DND-41 (cell line): ENCODE measurements around the gene FBLN5.

Source experiments
- ATAC-seq: fragments of 200-7000 bp; cut with Tn5 transposase; 3 replicates; pipeline ENCODE4 v1.9.1; 2021; ENCODE audit warnings: low read depth; ENCODE audit not compliant: insufficient read depth
- DNase-seq: peaks from one replicate; pipeline ENCODE4 v3.0.0-alpha.2; 2020
- H2AFZ ChIP-seq: 2 replicates; pipeline ENCODE4 v1.6.0; 2012; ENCODE audit warnings: low read depth, low read length
- H3K27ac ChIP-seq: 2 replicates; pipeline ENCODE4 v1.5.1; 2012; ENCODE audit warnings: low read length, inconsistent platforms
- H3K27me3 ChIP-seq: fragments of 200-600 bp; sonication (generic); 2 replicates; pipeline ENCODE4 v1.6.0; 2012; ENCODE audit warnings: low read length, mild to moderate bottlenecking, inconsistent platforms; ENCODE audit not compliant: insufficient read depth, poor library complexity
- H3K36me3 ChIP-seq: 2 replicates; pipeline ENCODE4 v1.5.1; 2012; ENCODE audit warnings: low read length, inconsistent platforms; ENCODE audit not compliant: insufficient read depth
- H3K4me1 ChIP-seq: 2 replicates; pipeline ENCODE4 v1.5.1; 2012; ENCODE audit warnings: mild to moderate bottlenecking, low read length; ENCODE audit not compliant: insufficient read depth
- H3K4me2 ChIP-seq: 2 replicates; pipeline ENCODE4 v1.6.0; 2012; ENCODE audit warnings: mild to moderate bottlenecking, moderate library complexity, low read length, inconsistent platforms; ENCODE audit not compliant: insufficient read depth
- H3K4me3 ChIP-seq, 2 experiments: fragments of 200-600 bp in 1 of 2; shearing (Covaris generic) in 1 of 2; 2 replicates each; pipeline ENCODE4 v1.5.1; 2012 to 2016; ENCODE audit warnings: inconsistent platforms in 2 of 2, low read length in 2 of 2, mild to moderate bottlenecking in 2 of 2, low read depth in 1 of 2, moderate library complexity in 1 of 2
- H3K79me2 ChIP-seq: 2 replicates; pipeline ENCODE4 v1.6.0; 2012; ENCODE audit warnings: low read length, inconsistent platforms; ENCODE audit not compliant: insufficient read depth
- H3K9ac ChIP-seq: 2 replicates; pipeline ENCODE4 v1.6.0; 2012; ENCODE audit warnings: low read depth, mild to moderate bottlenecking, inconsistent platforms, low read length, moderate library complexity
- H3K9me3 ChIP-seq: 2 replicates; pipeline ENCODE4 v1.5.1; 2012; ENCODE audit warnings: low read length, moderate library complexity, mild to moderate bottlenecking, inconsistent platforms; ENCODE audit not compliant: insufficient read depth, severe bottlenecking
- H4K20me1 ChIP-seq: 2 replicates; pipeline ENCODE4 v1.6.0; 2012; ENCODE audit warnings: low read length; ENCODE audit not compliant: insufficient read depth
- EZH2 ChIP-seq: IDR thresholded peaks from 3 replicates; pipeline ENCODE4 v1.6.1; 2012; ENCODE audit warnings: borderline replicate concordance, low read depth, mild to moderate bottlenecking, moderate library complexity, low read length, inconsistent platforms; ENCODE audit not compliant: severe bottlenecking
- TF ChIP-seq, protein P1 (sequence below): IDR thresholded peaks from 2 replicates; pipeline ENCODE4 v1.5.1; 2012; ENCODE audit warnings: borderline replicate concordance, low read length, moderate library complexity, mild to moderate bottlenecking; ENCODE audit not compliant: poor library complexity, severe bottlenecking; ENCODE audit errors: extremely low read depth

Gene FBLN5

GRCh38 chr14:91980157-91980556 is 32.7 kb upstream of the FBLN5 start:
- no peak overlapping the region for H3K4me2 ChIP-seq
- H3K36me3 ChIP-seq: peaks cover 54% of the 10 kb centered on the region
- no peaks in the 10 kb centered on the region for H3K27me3 ChIP-seq
- no peaks in the 10 kb centered on the region for H3K9me3 ChIP-seq
- no peak overlapping the region for H3K9ac ChIP-seq
- H3K4me3 ChIP-seq: no peak overlapping the region
- H3K79me2 ChIP-seq: no peaks in the 10 kb centered on the region
- no peak for TF ChIP-seq EZH2
- TF ChIP-seq, protein P1, sequence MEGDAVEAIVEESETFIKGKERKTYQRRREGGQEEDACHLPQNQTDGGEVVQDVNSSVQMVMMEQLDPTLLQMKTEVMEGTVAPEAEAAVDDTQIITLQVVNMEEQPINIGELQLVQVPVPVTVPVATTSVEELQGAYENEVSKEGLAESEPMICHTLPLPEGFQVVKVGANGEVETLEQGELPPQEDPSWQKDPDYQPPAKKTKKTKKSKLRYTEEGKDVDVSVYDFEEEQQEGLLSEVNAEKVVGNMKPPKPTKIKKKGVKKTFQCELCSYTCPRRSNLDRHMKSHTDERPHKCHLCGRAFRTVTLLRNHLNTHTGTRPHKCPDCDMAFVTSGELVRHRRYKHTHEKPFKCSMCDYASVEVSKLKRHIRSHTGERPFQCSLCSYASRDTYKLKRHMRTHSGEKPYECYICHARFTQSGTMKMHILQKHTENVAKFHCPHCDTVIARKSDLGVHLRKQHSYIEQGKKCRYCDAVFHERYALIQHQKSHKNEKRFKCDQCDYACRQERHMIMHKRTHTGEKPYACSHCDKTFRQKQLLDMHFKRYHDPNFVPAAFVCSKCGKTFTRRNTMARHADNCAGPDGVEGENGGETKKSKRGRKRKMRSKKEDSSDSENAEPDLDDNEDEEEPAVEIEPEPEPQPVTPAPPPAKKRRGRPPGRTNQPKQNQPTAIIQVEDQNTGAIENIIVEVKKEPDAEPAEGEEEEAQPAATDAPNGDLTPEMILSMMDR: no peak
- no peaks in the 10 kb centered on the region; the same call in 1 of the 2 replicates for H4K20me1 ChIP-seq
- ATAC-seq (no peak), DNase-seq (no peak)
- no peaks in the 10 kb centered on the region for H3K4me1 ChIP-seq
- H3K27ac ChIP-seq: no peak overlapping the region
- no peak overlapping the region for H2AFZ ChIP-seq

GRCh38 chr14:91977884-91978283 is 30.4 kb upstream of the FBLN5 start:
- Histone ChIP-seq H3K4me1 (no peaks in the 10 kb centered on the region), H2AFZ (no peak overlapping the region), H3K9me3 (no peaks in the 10 kb centered on the region), H3K27me3 (no peaks in the 10 kb centered on the region), H4K20me1 (no peaks in the 10 kb centered on the region; the same call in 1 of the 2 replicates), H3K4me2 (no peak overlapping the region), H3K79me2 (no peaks in the 10 kb centered on the region), H3K4me3 (no peak overlapping the region), H3K36me3 (peaks cover 64% of the 10 kb centered on the region), H3K27ac (no peak overlapping the region), H3K9ac (no peak overlapping the region)
- ATAC-seq: no peak
- TF ChIP-seq, protein P1: no peak
- TF ChIP-seq EZH2: no peak
- DNase-seq: no peak

DNA sequence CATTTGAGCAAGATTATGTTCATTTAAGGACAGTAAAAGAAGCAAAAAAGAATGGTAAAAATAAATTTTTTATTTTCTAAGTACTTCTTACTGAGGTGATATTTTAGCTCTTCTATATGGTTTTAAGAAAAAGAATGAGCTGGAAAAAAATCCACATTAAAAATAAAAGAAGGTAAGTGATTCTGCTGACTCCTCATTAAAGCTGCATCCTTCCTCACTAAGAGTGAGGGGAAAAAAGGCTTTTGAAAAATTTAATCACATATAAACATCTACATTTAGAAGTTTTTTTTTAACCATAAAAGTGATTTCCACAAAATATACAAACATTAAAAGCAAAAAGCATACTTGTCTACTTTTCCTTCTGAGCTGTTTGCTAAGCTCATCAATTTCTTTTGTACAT is 28.3 kb upstream of the FBLN5 start:
- H3K4me1 ChIP-seq: no peaks in the 10 kb centered on the region
- no peaks in the 10 kb centered on the region for H4K20me1 ChIP-seq
- H3K79me2 ChIP-seq: no peaks in the 10 kb centered on the region
- H3K9me3 ChIP-seq: no peaks in the 10 kb centered on the region
- TF ChIP-seq, protein P1: no peak
- TF ChIP-seq EZH2: no peak
- DNase-seq (no peak), ATAC-seq (no peak)
- H3K4me2 ChIP-seq: no peak overlapping the region
- no peaks in the 10 kb centered on the region for H3K27me3 ChIP-seq
- H3K4me3 ChIP-seq: no peak overlapping the region
- H3K36me3 ChIP-seq: peaks cover 66% of the 10 kb centered on the region
- no peak overlapping the region for H3K9ac ChIP-seq
- no peak overlapping the region for H3K27ac ChIP-seq
- no peak overlapping the region for H2AFZ ChIP-seq
